Measurements from ENCODE around the gene POTEJ.
"Not testable (repeated sequence)": the region's sequence is repeated elsewhere in the genome, so short reads cannot be mapped to it uniquely, and the experiment has no call there.

The POTEJ gene

DNA sequence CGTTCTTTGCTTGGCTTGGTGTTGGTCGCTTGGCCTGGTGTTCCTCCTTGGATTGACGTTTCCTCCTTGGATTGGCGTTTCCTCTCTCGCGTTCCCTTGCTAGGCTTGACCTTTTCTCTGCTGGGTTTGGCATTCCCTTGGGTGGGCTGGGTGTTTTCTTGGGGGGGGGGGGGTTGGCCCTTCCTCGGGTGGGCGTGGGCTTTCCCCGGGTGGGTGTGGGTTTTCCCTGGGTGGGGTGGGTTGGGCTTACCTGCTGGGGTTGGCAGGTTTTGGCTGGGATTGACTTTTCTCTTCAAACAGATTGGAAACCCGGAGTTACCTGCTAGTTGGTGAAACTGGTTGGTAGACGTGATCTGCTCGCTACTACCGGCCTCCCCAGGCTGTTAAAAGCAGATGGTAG is at the start of gene POTEJ:
Gene POTEJ (plus strand): TSS at position 301 of the 400 bp plus-strand sequence. CDS start 93 bp downstream, at position 394.
- in situ Hi-C loops (cut with MboI; ENCODE audit: low sequenced_read_pairs), result not testable (repeated sequence)

- in situ Hi-C loops (cut with MboI; ENCODE audit: low sequenced_read_pairs), result not testable (repeated sequence)
Measured at GRCh38 chr2:130566165-130566564, 45.1 kb upstream of the POTEJ start.

- in situ Hi-C loops (cut with MboI; ENCODE audit: low sequenced_read_pairs), result not testable (repeated sequence)
Measured at GRCh38 chr2:130571929-130572328, 39.3 kb upstream of the POTEJ start.

DNA sequence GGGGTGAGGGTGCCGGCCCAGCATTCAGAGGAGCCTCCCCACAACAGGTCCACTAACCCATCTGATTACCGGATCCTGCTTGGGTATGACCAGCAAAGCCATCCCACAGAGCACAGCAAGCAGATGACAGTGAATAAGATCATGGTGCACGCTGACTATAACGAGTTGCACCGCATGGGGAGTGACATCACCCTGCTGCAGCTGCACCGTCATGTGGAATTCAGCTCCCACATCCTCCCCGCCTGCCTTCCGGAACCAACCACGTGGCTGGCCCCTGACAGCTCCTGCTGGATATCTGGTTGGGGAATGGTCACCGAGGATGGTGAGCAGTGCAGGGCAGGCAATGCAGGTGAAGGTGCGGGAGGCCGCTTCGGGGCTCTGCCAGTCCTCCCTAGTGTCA is 37.0 kb upstream of the POTEJ start:
- in situ Hi-C loops (cut with MboI; ENCODE audit: low sequenced_read_pairs), result not testable (repeated sequence)

- in situ Hi-C loops (cut with MboI; ENCODE audit: low sequenced_read_pairs), result not testable (repeated sequence)
Measured at GRCh38 chr2:130576209-130576784, 34.9 kb upstream of the POTEJ start.

GRCh38 chr2:130577559-130577958 is 33.7 kb upstream of the POTEJ start:
- in situ Hi-C loops (cut with MboI; ENCODE audit: low sequenced_read_pairs), result not testable (repeated sequence)

- in situ Hi-C loops (cut with MboI; ENCODE audit: low sequenced_read_pairs), result not testable (repeated sequence)
Measured at GRCh38 chr2:130579121-130579520, 32.1 kb upstream of the POTEJ start.

DNA sequence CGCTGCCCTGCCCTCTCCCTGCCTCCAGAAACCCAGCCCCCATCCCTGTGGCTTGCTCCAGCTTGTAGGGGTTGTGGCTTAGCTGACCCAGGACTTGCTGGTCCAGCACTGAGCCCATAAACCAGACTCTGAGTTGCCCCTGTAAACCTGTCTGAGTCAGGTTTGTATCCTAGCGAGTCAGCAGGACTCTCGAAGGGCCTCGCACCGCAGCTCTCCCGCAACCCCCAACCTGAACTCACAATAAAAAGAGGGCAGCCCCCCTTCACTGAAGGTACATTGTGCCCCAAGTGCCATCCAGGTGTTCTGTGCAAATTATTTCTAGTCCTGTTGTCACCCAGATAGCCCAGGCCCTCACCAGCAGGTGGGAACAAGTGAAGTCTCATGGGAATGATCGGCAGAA is 29.7 kb upstream of the POTEJ start:
- in situ Hi-C loops (cut with MboI; ENCODE audit: low sequenced_read_pairs), result not testable (repeated sequence)

- in situ Hi-C loops (cut with MboI; ENCODE audit: low sequenced_read_pairs), result not testable (repeated sequence)
Measured at GRCh38 chr2:130582970-130583369, 28.3 kb upstream of the POTEJ start.

GRCh38 chr2:130583582-130583981 is 27.7 kb upstream of the POTEJ start:
- in situ Hi-C loops (cut with MboI; ENCODE audit: low sequenced_read_pairs), result not testable (repeated sequence)

GRCh38 chr2:130584726-130585125 is 26.5 kb upstream of the POTEJ start:
- in situ Hi-C loops (cut with MboI; ENCODE audit: low sequenced_read_pairs), result not testable (repeated sequence)

- in situ Hi-C loops (cut with MboI; ENCODE audit: low sequenced_read_pairs), result not testable (repeated sequence)
Measured at GRCh38 chr2:130588688-130589458, 22.4 kb upstream of the POTEJ start.

DNA sequence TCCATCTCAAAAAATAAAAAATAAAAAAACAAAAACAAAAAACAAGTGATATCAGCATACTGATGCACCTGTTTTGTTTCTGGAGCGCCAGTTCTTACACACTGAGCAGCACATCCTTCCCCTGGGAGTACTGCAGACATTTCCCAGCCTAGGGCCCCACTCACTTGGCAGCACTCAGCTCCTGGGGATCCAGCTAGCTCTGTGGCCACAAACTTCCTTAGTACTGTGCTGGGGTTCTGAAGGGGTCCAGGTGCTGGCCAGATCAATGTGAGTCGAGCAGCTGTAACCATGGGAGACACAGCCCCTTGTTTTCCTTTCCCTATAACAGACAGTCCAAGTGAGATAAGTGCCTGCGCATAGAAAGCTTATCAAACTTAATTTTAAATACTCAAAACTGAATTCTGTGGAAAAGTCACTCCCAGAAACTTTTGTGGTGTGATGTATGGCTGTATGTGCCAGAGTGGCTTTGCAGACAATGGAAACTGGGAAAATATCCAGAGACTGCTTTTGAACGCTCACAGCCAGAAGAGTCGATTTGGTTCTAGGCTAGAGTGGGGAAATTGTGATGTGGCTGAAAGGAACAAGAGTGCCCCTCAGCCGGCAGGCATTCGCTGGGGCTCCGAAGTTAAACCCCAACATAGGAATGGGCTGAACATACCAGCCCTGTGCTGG is 20.9 kb upstream of the POTEJ start:
- in situ Hi-C loops (cut with MboI; ENCODE audit: low sequenced_read_pairs), result not testable (repeated sequence)

DNA sequence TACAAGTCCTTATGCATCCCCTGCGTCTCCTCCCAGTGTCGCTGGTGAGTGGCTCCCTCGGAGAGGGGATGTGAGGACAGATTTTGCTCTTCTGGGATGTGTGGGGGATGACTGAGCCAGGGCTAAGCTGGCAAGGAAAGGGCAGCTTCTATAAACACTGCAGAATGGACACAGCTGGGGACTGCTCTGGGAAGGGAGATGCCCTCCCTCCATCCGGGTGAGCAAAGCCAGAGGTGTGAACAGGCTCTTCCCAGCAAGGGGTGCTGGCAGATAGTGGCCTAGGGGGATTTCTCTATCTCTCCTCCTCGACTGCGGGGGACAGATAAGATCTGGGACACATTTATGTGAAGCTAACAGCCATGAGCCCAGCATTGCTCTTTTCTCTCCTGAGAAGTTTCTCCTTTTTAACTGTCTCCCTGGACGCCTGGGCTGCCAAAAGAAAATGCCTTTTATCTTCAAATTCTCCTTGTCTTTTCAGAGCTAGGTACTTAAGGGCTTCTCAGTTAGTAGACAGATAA is 20.3 kb upstream of the POTEJ start:
- in situ Hi-C loops (cut with MboI; ENCODE audit: low sequenced_read_pairs), result not testable (repeated sequence)

- in situ Hi-C loops (cut with MboI; ENCODE audit: low sequenced_read_pairs), result not testable (repeated sequence)
Measured at GRCh38 chr2:130592791-130593414, 18.3 kb upstream of the POTEJ start.

DNA sequence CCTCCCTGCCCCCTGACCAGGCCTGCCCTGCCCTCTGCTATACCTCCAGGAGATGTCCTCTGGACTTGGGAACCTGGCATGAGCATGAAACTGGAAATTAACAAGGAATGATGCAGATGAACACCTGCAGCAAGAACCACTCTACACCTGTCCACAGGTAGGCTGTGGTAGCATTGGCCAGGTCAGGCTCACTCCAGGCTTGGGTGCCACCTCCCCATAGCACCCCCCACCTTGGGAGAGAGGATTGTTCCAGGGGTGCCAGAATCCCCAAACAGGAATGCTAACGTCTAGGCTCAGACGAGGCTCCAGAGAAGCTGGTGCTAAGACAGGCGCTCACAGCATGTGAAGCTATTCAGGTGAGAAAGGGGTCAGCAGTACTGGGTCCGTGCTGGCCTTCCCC is 17.2 kb upstream of the POTEJ start:
- in situ Hi-C loops (cut with MboI; ENCODE audit: low sequenced_read_pairs), result not testable (repeated sequence)

GRCh38 chr2:130596757-130597156 is 14.5 kb upstream of the POTEJ start:
- in situ Hi-C loops (cut with MboI; ENCODE audit: low sequenced_read_pairs), result not testable (repeated sequence)

GRCh38 chr2:130597994-130598393 is 13.2 kb upstream of the POTEJ start:
- in situ Hi-C loops (cut with MboI; ENCODE audit: low sequenced_read_pairs), result not testable (repeated sequence)

GRCh38 chr2:130598463-130598862 is 12.8 kb upstream of the POTEJ start:
- in situ Hi-C loops (cut with MboI; ENCODE audit: low sequenced_read_pairs), result not testable (repeated sequence)

DNA sequence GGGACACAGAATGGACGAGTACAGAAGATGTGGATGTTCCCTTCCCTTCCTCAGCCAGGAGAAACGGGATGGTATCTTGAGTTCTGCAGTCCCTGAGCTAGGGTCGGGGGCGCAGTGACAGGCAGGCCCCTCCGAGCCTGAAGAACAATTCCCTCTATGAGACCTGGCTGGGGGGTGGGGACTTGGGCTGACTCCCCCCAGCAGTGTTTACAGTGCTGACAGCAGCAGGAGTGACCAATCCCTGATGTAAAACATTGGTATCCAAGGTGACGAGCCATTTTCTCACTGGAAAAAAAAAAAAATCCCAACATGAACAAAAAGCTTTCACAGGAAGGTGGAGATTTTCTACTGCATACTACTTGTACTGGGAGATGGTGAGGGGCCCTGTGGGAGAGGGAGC is 11.8 kb upstream of the POTEJ start, which contains the start of gene CFC1:
Gene CFC1 (minus strand): TSS at position 183 of the 400 bp plus-strand sequence. CDS start 288 bp downstream, outside the sequence.
- in situ Hi-C loops (cut with MboI; ENCODE audit: low sequenced_read_pairs), result not testable (repeated sequence)

GRCh38 chr2:130599926-130600325 is 11.3 kb upstream of the POTEJ start:
- in situ Hi-C loops (cut with MboI; ENCODE audit: low sequenced_read_pairs), result not testable (repeated sequence)
